ENCODE data around the gene STS.

STS gene, protein sequence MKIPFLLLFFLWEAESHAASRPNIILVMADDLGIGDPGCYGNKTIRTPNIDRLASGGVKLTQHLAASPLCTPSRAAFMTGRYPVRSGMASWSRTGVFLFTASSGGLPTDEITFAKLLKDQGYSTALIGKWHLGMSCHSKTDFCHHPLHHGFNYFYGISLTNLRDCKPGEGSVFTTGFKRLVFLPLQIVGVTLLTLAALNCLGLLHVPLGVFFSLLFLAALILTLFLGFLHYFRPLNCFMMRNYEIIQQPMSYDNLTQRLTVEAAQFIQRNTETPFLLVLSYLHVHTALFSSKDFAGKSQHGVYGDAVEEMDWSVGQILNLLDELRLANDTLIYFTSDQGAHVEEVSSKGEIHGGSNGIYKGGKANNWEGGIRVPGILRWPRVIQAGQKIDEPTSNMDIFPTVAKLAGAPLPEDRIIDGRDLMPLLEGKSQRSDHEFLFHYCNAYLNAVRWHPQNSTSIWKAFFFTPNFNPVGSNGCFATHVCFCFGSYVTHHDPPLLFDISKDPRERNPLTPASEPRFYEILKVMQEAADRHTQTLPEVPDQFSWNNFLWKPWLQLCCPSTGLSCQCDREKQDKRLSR

DNA sequence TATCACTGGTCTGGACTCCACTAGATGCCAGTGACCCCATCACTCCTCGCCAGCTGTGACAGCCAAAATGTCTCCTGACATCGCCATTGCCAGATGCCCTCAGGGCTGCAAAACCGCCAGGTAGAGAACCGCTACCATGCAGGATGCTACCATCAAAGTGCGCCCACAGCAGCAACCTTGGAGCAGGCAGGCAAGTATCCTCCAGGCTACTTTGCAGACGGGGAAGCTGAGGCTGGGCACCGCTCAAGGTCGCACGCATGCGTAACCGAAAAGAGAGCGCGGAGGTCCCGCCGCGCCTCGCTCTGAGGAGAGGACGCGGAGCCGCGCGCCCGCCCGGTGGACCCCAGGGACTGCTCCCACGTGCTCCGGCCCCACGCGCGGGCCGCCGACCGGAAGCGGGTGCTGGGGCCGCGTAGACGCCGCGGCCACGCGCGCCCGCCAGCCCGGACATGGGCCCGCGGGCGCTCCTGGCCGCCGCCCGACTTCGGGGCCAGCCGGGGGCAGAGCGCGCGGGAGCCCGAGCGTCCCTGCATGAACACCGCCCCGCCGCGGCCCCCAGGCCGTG lies at the start of gene STS:
STS (plus strand) TSS at position 300 of the 565 bp plus-strand sequence. CDS start 105,488 bp downstream, outside the sequence.
- DNase-seq, result peak in 1 of 2 donors; percentile 29
- Mint-ChIP-seq H3K4me1 (peaks cover 8% of the 10 kb centered on the region), H3K27me3 (no peaks in the 10 kb centered on the region), H3K4me3 (peak within 1 kb of the TSS; percentile 75 to 82), H3K27ac (peak within 1 kb of the TSS; percentile 65 to 95), H3K9me3 (no peaks in the 10 kb centered on the region)
- ATAC-seq, result peak; percentile 66

DNA sequence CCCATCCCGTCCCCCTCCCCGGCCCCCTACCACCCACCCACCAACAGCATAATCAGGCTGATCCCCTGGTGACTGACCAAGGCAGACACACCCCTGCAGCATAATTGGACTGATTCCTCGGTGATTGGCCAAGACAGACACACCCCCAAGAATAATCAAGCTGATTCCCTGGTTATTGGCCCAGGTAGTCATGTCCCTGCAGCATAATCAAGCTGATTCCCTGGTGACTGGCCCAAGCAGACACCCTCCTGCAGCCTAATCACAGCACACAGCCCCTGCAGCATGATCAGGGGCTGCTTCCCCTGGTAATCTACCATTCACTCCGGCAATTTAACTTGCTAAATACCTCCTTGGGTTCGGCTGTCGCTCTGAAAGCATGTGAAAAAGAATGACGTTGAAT lies 47.5 kb upstream of the STS start:
- no peak overlapping the region for H3K27ac Mint-ChIP-seq
- H3K4me1 Mint-ChIP-seq, result no peaks in the 10 kb centered on the region
- ATAC-seq, result no peak
- H3K27me3 Mint-ChIP-seq, result no peaks in the 10 kb centered on the region
- no peak for DNase-seq
- no peak overlapping the region for H3K4me3 Mint-ChIP-seq
- H3K9me3 Mint-ChIP-seq, result no peaks in the 10 kb centered on the region

DNA sequence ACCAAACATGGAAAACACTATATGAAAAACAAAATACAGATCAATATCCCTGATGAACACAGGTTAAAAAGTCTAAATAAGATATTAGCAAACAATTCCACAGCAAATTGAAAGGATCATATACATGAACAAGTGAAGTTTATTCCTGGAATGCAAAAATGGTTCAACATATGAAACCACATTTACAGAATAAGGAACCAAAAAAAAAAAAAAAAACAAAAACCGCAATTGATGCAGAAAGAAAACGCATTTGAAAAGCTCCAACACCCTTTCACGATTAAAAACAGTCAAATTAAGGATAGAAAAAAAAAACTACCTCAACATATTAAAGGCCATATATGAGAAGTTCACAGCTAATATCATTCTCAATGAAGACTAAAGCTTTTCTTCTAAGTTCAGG lies 45.4 kb upstream of the STS start:
- ATAC-seq (no peak), DNase-seq (no peak)
- Mint-ChIP-seq H3K27ac (no peak overlapping the region), H3K4me1 (no peaks in the 10 kb centered on the region), H3K27me3 (no peaks in the 10 kb centered on the region), H3K9me3 (no peaks in the 10 kb centered on the region), H3K4me3 (no peak overlapping the region)

DNA sequence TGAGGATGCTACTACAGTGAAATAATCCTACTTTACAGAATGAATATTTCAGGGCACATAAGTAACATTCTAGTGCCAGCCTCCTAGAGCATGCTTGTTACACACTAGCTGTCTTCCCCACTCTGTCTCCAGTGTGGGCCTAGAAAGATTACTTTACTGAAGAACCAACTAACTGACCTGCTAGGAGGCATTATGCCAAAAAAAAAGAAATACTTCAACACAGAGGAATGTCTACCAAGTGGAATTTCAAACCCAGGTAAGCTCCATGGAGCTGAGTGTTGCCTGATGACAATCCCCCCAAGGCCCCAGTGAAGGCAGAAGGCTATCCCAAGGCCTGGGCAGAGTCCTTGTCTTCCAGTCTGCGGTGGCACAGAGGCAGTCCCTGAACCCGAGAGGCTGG lies 40.9 kb upstream of the STS start:
- ATAC-seq (no peak), DNase-seq (no peak)
- peaks cover 25% of the 10 kb centered on the region for H3K4me1 Mint-ChIP-seq
- H3K27ac Mint-ChIP-seq, result no peak overlapping the region
- no peaks in the 10 kb centered on the region for H3K27me3 Mint-ChIP-seq
- H3K4me3 Mint-ChIP-seq, result no peak overlapping the region
- H3K9me3 Mint-ChIP-seq, result no peaks in the 10 kb centered on the region

DNA sequence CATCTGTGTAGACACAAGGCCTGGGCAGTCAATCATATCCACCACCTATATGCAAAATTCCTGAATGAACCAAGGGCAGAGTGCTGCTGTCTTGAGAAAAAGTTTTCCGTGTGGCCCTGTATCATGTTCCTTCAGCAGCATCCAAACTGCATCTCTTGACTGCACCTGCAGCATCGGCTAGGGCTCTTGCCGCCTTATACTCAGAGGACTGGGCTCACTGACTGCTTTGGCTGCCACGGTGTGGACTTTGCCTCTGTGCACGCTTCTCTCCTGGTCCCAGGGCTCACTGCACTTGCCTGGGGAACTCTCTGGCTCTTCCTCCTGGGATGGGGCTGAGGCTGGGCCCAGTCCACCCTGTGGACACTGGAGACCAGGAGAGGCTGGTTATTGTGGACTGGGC lies 39.5 kb upstream of the STS start:
- no peak for DNase-seq
- Mint-ChIP-seq H3K4me3 (no peak overlapping the region), H3K27ac (no peak overlapping the region), H3K27me3 (no peaks in the 10 kb centered on the region), H3K9me3 (no peaks in the 10 kb centered on the region), H3K4me1 (peaks cover 25% of the 10 kb centered on the region)
- no peak for ATAC-seq

DNA sequence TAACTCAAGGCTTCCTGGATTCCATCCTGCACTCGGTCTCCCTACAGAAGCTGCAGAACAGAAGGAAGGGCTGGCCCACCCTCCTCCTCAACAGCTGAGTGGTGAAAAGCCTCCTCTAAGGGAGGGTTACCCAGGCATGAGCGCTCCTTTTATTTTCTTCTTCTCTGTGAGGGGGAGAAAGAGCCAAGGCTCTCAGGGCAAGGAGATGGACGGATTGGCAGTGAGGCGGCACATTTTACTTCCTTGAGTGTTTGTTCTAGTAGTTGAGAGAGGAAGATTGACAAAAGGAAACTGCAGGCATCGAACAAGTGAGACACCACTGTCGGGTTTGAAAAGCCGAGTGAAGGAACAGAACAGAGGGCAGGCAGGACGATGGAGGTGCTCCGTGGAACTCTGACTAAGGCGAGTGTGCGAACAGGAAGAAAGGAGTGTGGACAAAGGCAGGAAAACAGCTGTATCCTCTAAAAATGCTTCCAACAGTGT lies 38.4 kb upstream of the STS start:
- H3K4me3 Mint-ChIP-seq, result peak overlapping the region; percentile 1 to 55
- peaks cover 25% of the 10 kb centered on the region for H3K4me1 Mint-ChIP-seq
- DNase-seq, result no peak
- ATAC-seq, result no peak
- H3K9me3 Mint-ChIP-seq, result no peaks in the 10 kb centered on the region
- peak overlapping the region; percentile 68 to 90 for H3K27ac Mint-ChIP-seq
- no peaks in the 10 kb centered on the region for H3K27me3 Mint-ChIP-seq

DNA sequence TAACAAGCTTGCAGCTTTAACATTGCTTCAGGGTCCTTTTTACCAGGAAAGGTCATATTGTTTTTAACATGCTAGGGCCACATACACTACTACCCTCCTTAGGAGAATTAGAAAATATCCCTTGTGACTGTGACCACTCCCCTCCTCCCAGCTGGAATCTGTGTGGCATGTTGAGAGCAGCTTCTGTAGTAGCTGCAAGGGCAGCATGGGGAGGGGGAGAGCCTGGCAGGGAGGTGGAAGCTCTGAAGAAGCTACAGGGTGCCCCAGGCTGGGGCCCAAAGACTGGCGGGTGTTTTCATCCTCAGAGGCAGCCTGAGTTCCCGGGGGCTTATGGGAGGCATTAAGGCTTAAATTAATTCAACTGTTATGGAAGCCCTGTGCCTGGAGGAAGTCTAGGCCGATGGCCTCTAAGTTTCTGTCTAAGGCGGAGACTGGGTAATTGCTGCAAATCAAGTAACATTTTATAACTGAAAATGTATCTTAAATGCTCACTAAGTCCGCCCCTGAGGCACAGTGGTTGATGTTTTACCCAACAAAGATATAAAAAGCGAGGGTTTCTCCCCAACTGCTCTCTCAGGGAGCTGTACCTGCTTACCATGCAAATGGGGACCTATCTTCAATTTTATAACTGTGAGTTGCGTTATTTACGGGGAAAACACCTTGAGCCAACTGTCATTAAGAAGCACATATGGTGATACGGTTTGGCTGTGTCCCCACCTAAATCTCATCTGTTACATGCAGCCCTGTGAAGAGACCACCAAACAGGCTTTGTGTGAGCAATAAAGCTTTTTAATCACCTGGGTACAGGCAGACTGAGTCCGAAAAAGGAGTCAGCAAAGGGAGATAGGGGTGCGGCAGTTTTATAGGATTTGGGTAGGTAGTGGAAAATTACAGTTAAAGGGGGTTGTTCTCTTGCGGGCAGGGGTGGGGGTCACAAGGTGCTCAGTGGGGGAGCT lies 37.4 kb upstream of the STS start:
- H3K27me3 Mint-ChIP-seq, result no peaks in the 10 kb centered on the region
- no peaks in the 10 kb centered on the region for H3K9me3 Mint-ChIP-seq
- peaks cover 25% of the 10 kb centered on the region for H3K4me1 Mint-ChIP-seq
- DNase-seq (no peak), ATAC-seq (no peak)
- H3K4me3 Mint-ChIP-seq, result peak overlapping the region in 1 of 2 donors; percentile 37
- H3K27ac Mint-ChIP-seq, result no peak overlapping the region

DNA sequence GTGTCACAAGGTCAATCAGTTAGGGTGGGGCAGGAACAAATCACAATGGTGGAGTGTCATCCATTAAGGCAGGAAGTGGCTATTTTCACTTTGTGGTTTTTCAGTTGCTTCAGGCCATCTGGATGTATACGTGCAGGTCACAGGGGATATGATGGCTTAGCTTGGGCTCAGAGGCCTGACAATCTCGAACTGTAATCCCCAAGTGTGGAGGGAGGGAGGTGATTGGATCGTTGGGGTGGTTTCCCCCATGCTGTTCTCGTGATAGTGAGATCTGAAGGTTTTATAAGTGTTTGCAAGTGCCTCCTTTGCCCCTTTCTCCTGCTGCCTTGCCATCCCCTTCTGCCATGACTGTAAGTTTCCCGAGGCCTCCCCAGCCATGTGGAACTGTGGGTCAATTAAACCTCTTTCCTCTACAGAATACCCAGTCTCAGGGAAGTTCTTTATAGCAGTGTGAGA lies 36.7 kb upstream of the STS start:
- peak overlapping the region in 1 of 2 donors; percentile 37 for H3K4me3 Mint-ChIP-seq
- H3K9me3 Mint-ChIP-seq, result no peaks in the 10 kb centered on the region
- no peaks in the 10 kb centered on the region for H3K27me3 Mint-ChIP-seq
- H3K27ac Mint-ChIP-seq, result no peak overlapping the region
- H3K4me1 Mint-ChIP-seq, result peaks cover 30% of the 10 kb centered on the region
- DNase-seq, result no peak
- no peak for ATAC-seq

DNA sequence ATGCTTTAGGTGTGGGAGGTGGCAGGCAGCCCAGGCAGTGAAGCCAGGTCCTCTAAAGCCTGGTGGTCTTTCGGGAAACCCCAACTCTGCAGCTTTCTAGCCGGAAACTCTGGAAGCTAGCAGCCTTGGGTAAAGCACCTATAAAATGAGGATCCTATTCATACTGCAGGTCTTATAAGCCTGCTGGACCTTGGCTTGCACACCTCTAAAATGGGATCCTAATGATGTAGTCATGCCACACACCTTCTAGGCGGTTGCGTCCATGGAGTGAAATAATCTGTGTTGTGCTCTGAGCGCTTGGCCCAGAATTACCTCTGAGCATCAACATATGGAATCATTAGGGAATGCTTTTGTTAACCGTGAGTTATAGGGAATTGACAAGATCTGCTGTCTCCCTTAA lies 36.0 kb upstream of the STS start:
- Mint-ChIP-seq H3K4me1 (peaks cover 32% of the 10 kb centered on the region), H3K9me3 (no peaks in the 10 kb centered on the region), H3K4me3 (no peak overlapping the region), H3K27me3 (no peaks in the 10 kb centered on the region), H3K27ac (no peak overlapping the region)
- ATAC-seq (no peak), DNase-seq (no peak)

DNA sequence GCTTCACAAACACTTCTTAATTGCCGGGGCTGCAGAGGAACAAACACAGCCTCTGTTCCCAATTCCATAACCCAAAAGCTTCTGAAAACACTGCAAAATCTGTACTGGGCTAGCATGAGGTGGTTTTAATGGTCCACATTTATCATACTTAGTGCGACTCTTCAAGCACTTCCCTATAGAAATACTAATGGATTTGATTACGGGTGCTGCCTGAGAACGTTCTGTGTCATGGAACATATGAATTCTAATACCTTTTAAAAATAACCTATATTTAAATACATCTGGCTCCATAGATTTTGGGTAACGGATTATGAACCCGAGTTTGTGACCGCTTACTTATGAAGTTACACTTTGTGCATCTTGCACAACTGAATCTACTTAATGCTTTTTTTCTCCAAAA lies 35.4 kb upstream of the STS start:
- Mint-ChIP-seq H3K9me3 (no peaks in the 10 kb centered on the region), H3K4me3 (no peak overlapping the region), H3K27me3 (no peaks in the 10 kb centered on the region), H3K4me1 (peaks cover 34% of the 10 kb centered on the region), H3K27ac (no peak overlapping the region)
- no peak for DNase-seq
- no peak for ATAC-seq

DNA sequence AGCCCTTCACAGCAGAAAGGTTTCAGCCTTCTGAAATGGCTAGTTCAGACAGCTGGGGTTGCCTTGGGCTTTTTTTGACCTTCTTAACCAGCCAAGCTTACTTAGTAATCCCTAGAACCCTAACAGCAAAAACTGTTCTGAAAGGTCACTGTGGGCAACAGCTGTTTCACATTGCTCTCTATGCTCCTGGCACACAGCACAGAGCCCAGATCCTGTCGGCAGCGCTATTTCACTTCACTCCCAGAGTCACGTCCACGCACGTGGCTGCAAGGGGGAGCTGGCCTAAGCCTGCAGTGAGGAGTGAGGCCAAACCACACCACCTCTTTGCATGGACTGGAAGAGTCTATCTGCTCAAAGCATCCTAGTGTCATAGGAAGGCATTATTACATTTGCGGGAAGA lies 32.0 kb upstream of the STS start:
- no peaks in the 10 kb centered on the region for H3K9me3 Mint-ChIP-seq
- H3K4me3 Mint-ChIP-seq, result no peak overlapping the region
- H3K27ac Mint-ChIP-seq, result no peak overlapping the region
- no peak for ATAC-seq
- no peak for DNase-seq
- H3K27me3 Mint-ChIP-seq, result no peaks in the 10 kb centered on the region
- H3K4me1 Mint-ChIP-seq, result peaks cover 23% of the 10 kb centered on the region

DNA sequence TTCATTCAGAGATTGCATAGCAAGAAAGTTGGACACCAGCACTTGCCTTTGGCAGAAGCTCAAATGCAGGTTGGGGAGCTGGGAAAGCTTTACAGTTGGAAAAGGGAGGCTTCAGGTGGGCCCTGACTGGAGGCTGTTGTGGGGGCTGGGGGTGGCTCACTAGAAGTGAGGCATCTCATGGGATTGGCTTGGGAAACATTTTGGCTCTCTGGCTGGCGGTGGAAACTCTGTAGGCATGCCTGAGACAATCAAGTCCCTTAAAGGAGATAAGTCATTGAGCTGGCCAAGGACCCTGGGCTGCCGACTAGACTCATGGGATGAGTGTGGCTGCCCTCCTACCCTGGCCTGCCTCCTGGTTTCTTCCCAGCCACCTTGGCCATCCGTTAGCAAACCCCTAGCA lies 31.4 kb upstream of the STS start:
- Mint-ChIP-seq H3K4me1 (peaks cover 18% of the 10 kb centered on the region), H3K4me3 (no peak overlapping the region), H3K9me3 (no peaks in the 10 kb centered on the region), H3K27ac (no peak overlapping the region), H3K27me3 (no peaks in the 10 kb centered on the region)
- DNase-seq, result no peak
- ATAC-seq, result no peak

DNA sequence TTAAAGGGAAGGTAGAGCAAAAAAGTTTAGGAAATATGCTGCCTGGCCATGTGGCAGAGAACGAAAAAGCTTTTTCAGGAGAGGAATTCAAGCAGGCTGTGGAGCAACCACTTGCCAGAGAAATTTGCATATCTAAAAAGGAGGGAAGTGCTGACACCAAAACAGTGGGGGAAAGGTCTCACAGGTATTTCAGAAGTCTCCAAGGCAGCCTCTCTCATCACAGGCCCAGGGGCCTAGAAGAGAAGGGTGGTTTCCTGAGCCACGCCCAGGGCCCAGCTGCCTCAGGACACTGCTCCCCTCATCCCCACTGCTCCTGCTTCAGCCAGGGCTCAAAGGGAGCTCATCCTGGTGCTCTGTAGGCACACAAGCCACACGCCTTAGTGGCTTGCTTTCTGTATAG lies 29.9 kb upstream of the STS start:
- Mint-ChIP-seq H3K27ac (peak overlapping the region in 1 of 2 donors; percentile 52), H3K27me3 (no peaks in the 10 kb centered on the region), H3K4me3 (no peak overlapping the region), H3K4me1 (peaks cover 16% of the 10 kb centered on the region), H3K9me3 (no peaks in the 10 kb centered on the region)
- no peak for ATAC-seq
- no peak for DNase-seq

DNA sequence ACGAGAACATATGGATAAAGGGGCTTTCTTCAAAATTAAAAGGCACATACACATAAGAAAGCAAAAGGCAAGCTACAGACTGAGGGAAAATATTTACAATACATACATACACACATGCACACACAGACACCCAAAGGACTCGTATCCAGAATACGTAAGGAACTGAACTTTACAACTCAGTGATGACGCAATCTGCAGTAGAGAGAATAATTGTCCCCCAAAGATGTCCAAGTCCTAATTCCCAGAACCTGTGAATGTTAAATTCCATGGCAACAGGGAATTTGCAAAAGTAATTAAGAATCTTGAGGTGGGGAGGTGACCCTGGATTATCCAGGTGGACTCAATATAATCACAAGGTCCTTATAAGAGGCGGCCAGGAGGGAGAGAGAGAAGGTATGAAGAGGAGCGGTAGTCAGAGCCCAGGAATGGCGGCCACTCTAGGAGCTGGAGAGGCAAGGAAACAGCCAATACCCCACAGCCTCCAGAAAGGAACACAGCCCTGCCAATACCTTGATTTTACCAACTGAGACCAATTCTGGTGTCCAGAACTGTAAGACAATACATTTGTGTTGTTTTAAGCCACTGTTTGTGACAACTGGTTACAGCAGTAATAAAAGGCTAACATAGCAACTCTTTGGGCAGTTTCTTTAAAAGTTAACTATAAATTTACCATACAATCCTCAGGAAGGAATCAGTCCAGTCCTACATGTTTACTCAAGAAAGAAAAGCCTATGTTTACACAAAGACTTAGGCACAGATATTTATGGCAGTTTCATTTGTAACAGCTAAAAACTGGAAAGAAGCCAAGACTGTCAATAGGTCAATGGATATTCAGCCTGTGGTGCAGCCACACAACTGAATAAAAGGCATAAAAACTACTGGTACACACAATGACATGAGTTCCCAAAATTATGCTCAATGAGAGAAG lies 27.3 kb upstream of the STS start:
- no peaks in the 10 kb centered on the region for H3K9me3 Mint-ChIP-seq

More for the DNA sequence above, 27.3 kb upstream of the STS start:
- Mint-ChIP-seq H3K27ac (peak overlapping the region in 1 of 2 donors; percentile 30), H3K4me1 (peaks cover 16% of the 10 kb centered on the region), H3K27me3 (no peaks in the 10 kb centered on the region), H3K4me3 (no peak overlapping the region)
- no peak for DNase-seq
- no peak for ATAC-seq
